Tibial artery (tissue), 4 donors: ENCODE measurements around the gene PCNX1.

ENCODE experiments used
- DNase-seq, 2 donors: peaks; one replicate each; pipeline ENCODE4 v3.0.0-alpha.2; 2019
- H3K27ac ChIP-seq, 2 donors: fragments of 200-600 bp; sonication (generic) in 1 of 2; 1 replicate in 1 of 2; 2 replicates in 1 of 2; pipeline ENCODE4 v1.5.1; 2018 to 2019; ENCODE audit warnings: mild to moderate bottlenecking in 1 of 2
- H3K27me3 ChIP-seq, 2 donors: fragments of 200-600 bp; sonication (generic) in 1 of 2; one replicate each; pipeline versions ENCODE4 v1.5.1 to v1.6.0; 2016 to 2019
- H3K36me3 ChIP-seq, 3 donors: fragments of 200-600 bp; sonication (generic) in 2 of 3; one replicate each; pipeline ENCODE4 v1.5.1; 2016 to 2019; ENCODE audit warnings: mild to moderate bottlenecking in 2 of 3
- H3K4me1 ChIP-seq, 4 donors: fragments of 200-600 bp; sonication (generic) in 2 of 4; 1 replicate in 3 of 4; 2 replicates in 1 of 4; pipeline ENCODE4 v1.5.1; 2016 to 2019
- H3K4me3 ChIP-seq, 2 donors: fragments of 200-600 bp; sonication (generic) in 1 of 2; 1 replicate in 1 of 2; 2 replicates in 1 of 2; pipeline ENCODE4 v1.5.1; 2018 to 2019; ENCODE audit warnings: mild to moderate bottlenecking in 2 of 2
- H3K9me3 ChIP-seq, 3 donors: fragments of 200-600 bp; sonication (generic) in 1 of 3; one replicate each; pipeline ENCODE4 v1.5.1; 2016 to 2019
- intact Hi-C: fragments of 100-400 bp; cut with DNase I; formaldehyde crosslinking; loops from one replicate; pipeline ENCODE4 v1.15.0; 2023; ENCODE audit warnings: low total_unique reads
- TF ChIP-seq, protein P1 (sequence below), 2 experiments: fragments of 200-600 bp in 1 of 2; fragments of 450-650 bp in 1 of 2; IDR thresholded peaks; one replicate each; pipeline ENCODE4 v1.5.1; 2017 to 2019; ENCODE audit warnings: antibody characterized with exemption in 2 of 2, mild to moderate bottlenecking in 1 of 2, moderate library complexity in 1 of 2

The PCNX1 gene

GRCh38 chr14:71148627-71149026 lies 241.4 kb downstream of the PCNX1 start:
- H3K9me3 ChIP-seq, result peaks cover 0 to 24% (median 22%) of the 10 kb centered on the region in 3 donors
- H3K27me3 ChIP-seq, result no peaks in the 10 kb centered on the region
- TF ChIP-seq, protein P1, sequence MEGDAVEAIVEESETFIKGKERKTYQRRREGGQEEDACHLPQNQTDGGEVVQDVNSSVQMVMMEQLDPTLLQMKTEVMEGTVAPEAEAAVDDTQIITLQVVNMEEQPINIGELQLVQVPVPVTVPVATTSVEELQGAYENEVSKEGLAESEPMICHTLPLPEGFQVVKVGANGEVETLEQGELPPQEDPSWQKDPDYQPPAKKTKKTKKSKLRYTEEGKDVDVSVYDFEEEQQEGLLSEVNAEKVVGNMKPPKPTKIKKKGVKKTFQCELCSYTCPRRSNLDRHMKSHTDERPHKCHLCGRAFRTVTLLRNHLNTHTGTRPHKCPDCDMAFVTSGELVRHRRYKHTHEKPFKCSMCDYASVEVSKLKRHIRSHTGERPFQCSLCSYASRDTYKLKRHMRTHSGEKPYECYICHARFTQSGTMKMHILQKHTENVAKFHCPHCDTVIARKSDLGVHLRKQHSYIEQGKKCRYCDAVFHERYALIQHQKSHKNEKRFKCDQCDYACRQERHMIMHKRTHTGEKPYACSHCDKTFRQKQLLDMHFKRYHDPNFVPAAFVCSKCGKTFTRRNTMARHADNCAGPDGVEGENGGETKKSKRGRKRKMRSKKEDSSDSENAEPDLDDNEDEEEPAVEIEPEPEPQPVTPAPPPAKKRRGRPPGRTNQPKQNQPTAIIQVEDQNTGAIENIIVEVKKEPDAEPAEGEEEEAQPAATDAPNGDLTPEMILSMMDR (IDR thresholded peaks at IDR 0.05), result no peak
- intact Hi-C loops, result loop anchor here (10.0 kb wide), 2 partner anchors 166 to 1146 kb away; no protein-coding TSS in a partner anchor
- no peak overlapping the region for H3K4me3 ChIP-seq
- H3K27ac ChIP-seq, result no peak overlapping the region
- H3K4me1 ChIP-seq, result no peaks in the 10 kb centered on the region
- H3K36me3 ChIP-seq, result peaks cover 0 to 6% (median 0%) of the 10 kb centered on the region in 3 donors
- no peak for DNase-seq

DNA sequence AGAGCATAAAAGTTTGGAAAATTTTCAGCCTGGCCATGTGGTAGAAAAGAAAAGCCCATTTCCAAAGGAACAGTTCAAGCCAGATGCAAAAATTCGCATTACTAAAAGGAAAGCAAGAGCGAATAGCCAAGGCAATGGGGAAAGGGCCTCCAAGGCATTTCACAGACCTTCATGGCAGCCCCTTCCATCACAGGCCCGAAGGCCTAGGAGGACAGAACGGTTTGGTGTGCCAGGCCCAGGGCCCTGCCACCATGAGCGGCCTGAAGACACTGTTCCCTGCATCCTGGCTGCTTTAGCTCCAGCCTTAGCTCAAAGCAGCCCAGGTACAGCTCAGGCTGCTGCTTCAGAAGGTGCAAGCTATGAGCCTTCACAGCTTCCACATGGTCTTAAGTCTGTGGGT lies 243.5 kb downstream of the PCNX1 start:
- intact Hi-C loops, result no loop called here

DNA sequence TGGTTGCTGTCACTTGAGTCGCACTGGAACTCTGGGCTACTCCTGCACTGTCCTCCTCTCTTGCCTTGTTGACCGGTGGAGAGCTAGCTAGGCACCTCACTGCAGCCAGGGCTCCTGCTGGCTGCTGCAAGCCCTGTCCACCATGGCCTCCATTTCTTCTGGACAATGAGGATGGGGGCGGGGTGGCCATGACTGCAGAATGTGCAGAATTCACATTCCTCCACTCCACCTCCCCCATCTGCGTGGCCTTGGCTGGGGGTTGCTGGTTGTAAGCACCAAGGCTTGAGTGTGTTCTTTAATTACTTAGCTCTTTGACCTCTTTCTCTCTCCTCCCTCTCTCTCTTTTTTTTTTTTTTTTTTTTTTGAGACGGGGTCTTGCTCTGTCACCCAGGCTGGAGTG lies 248.5 kb downstream of the PCNX1 start:
- Histone ChIP-seq H3K27me3 (no peaks in the 10 kb centered on the region), H3K27ac (no peak overlapping the region), H3K36me3 (peaks cover 0 to 5% (median 0%) of the 10 kb centered on the region in 3 donors), H3K9me3 (peaks cover 0 to 13% (median 11%) of the 10 kb centered on the region in 3 donors), H3K4me3 (no peak overlapping the region), H3K4me1 (no peaks in the 10 kb centered on the region)
- intact Hi-C loops, result no loop called here
- DNase-seq, result no peak
- TF ChIP-seq, protein P1 (IDR thresholded peaks at IDR 0.05), result no peak

More for the DNA sequence above, 243.5 kb downstream of the PCNX1 start:
- H3K27ac ChIP-seq, result no peak overlapping the region
- TF ChIP-seq, protein P1 (IDR thresholded peaks at IDR 0.05), result no peak
- no peak overlapping the region for H3K4me3 ChIP-seq
- H3K36me3 ChIP-seq, result peaks cover 0 to 6% (median 0%) of the 10 kb centered on the region in 3 donors
- H3K27me3 ChIP-seq, result no peaks in the 10 kb centered on the region
- no peak for DNase-seq
- no peaks in the 10 kb centered on the region for H3K4me1 ChIP-seq
- peaks cover 0 to 24% (median 22%) of the 10 kb centered on the region in 3 donors for H3K9me3 ChIP-seq

- TF ChIP-seq, protein P1 (IDR thresholded peaks at IDR 0.05), result no peak
- peaks cover 0 to 6% (median 0%) of the 10 kb centered on the region in 4 donors for H3K4me1 ChIP-seq
- H3K9me3 ChIP-seq, result no peaks in the 10 kb centered on the region
- no peak overlapping the region for H3K27ac ChIP-seq
- intact Hi-C loops, result no loop called here
- DNase-seq, result no peak
- H3K36me3 ChIP-seq, result no peaks in the 10 kb centered on the region
- no peak overlapping the region for H3K4me3 ChIP-seq
- H3K27me3 ChIP-seq, result no peaks in the 10 kb centered on the region
These were observed 256.0 kb downstream of the PCNX1 start for GRCh38 chr14:71163050-71163841.

DNA sequence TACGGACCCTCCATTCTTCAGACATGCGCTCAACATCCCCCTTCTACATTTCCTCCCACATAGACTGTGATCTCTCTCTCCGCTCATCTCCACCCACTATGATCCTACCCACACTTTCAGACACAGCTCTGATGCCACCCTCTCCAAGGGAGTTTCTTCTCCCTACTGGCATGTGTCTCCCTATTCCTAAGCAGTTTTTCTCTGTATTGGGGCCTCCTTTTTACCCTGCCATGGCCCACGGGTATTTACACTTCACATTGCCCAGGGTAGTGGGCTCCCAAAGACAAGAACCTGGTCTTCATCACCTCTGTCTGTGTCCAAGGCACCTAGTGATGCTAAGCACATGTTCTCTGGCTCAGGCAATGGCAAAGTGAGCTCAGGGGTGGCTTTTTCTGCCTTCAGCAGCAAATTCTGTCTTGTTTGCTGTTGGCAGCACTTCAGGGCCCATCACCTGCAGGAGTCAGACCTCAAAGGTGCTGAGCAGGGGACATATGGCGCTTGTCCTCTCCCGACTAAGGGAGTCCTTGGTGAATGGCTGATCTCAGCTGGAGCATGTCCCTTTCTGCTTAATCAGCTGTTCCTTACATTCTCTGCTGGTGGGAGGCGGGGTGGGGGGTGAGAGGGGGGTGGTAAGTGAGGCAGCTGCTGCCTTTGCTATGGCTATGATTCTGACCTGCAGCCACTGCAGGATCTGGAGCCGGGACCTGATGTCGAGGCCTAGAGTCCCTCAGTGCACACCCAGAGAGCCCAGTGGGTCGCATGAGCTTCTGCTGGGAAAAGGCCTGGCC lies 256.8 kb downstream of the PCNX1 start:
- no peak for DNase-seq
- intact Hi-C loops, result no loop called here
- TF ChIP-seq, protein P1 (IDR thresholded peaks at IDR 0.05), result no peak
- H3K27me3 ChIP-seq, result no peaks in the 10 kb centered on the region
- no peak overlapping the region for H3K27ac ChIP-seq
- H3K36me3 ChIP-seq, result no peaks in the 10 kb centered on the region
- H3K4me3 ChIP-seq, result no peak overlapping the region
- H3K4me1 ChIP-seq, result peaks cover 0 to 6% (median 0%) of the 10 kb centered on the region in 4 donors
- H3K9me3 ChIP-seq, result no peaks in the 10 kb centered on the region
